GM10248 (cell line): ENCODE measurements around the gene SORL1-AS1.

Experiments
- CTCF ChIA-PET: fragments of 300-600 bp; sonication (Branson Sonifier 250); formaldehyde crosslinking; extraction: SDS; loops from one replicate; lab custom pipeline; 2021; ENCODE audit warnings: antibody characterized with exemption; lab: Yijun Ruan, JAX
- POLR2A ChIA-PET: fragments of 350-650 bp; sonication (Branson Sonifier 250); formaldehyde crosslinking; extraction: SDS; loops from one replicate; lab custom pipeline; 2020; ENCODE audit warnings: antibody characterized with exemption; lab: Yijun Ruan, JAX
- DNase-seq: peaks from one replicate; pipeline ENCODE4 v3.0.0; 2012; ENCODE audit errors: extremely low spot score
- TF ChIP-seq, protein P1 (sequence below): IDR thresholded peaks from 2 replicates; pipeline ENCODE4 v1.5.1; 2012; ENCODE audit warnings: mild to moderate bottlenecking, low read depth; ENCODE audit errors: extremely low read depth, missing control alignments, control extremely low read depth

SORL1-AS1 gene

DNA sequence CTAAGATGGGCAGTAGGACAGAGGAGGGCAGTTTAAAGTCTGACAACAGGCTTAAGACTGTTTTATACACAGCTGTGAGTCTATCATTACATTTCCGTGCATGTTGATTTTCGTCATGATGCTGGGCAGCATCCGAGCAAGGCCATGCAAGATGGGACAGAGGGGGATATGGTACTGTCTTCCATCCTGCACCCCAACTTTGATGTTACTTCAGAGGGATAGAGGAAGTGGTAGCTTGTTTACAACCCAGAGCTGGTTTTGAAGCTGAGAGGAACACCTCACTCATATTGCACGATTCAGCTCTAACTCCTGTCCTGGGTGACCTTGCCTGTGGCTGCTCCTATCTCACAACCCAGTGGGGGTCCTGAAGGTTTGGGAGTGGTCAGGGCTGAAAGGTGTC, 3.6 kb downstream of the SORL1-AS1 start:
- CTCF ChIA-PET, result interaction anchor here (1.0 to 9.0 kb wide), 9 partner anchors 8 to 142 kb away, joined by 3 to 122 read pairs (median 12); no protein-coding TSS in a partner anchor
- no peak for DNase-seq
- POLR2A ChIA-PET, result no interaction called here
- TF ChIP-seq, protein P1, sequence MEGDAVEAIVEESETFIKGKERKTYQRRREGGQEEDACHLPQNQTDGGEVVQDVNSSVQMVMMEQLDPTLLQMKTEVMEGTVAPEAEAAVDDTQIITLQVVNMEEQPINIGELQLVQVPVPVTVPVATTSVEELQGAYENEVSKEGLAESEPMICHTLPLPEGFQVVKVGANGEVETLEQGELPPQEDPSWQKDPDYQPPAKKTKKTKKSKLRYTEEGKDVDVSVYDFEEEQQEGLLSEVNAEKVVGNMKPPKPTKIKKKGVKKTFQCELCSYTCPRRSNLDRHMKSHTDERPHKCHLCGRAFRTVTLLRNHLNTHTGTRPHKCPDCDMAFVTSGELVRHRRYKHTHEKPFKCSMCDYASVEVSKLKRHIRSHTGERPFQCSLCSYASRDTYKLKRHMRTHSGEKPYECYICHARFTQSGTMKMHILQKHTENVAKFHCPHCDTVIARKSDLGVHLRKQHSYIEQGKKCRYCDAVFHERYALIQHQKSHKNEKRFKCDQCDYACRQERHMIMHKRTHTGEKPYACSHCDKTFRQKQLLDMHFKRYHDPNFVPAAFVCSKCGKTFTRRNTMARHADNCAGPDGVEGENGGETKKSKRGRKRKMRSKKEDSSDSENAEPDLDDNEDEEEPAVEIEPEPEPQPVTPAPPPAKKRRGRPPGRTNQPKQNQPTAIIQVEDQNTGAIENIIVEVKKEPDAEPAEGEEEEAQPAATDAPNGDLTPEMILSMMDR, result no peak

DNA sequence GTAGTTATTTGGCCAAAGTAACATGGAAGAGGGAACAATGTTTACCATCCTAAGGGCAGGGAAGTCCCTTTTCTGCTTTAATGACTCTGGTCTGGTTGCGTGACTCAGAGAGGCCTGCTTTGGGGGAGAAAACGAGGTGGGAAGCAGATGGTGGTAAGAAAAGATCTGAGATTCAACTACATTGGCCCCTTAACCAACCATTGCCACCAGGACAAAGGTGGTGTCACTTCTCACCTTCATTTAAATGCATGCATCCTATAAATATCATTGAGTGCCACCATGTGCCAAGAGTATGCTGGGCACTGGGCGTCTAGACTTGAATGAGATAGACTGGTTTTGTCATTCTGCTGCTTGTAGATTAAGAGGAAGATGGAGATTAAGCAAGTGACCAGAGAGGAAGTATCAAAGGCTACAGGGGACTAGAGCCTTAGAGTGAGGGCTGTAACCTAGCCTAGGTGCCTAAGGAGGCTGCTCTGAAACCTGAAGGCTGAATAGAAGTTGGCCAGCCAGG, 4.3 kb downstream of the SORL1-AS1 start:
- ChIA-PET CTCF (interaction anchor here (1.0 to 9.0 kb wide), 6 partner anchors 15 to 143 kb away, joined by 3 to 122 read pairs (median 9); no protein-coding TSS in a partner anchor), POLR2A (no interaction called here)
- TF ChIP-seq, protein P1, result no peak
- DNase-seq, result no peak

DNA sequence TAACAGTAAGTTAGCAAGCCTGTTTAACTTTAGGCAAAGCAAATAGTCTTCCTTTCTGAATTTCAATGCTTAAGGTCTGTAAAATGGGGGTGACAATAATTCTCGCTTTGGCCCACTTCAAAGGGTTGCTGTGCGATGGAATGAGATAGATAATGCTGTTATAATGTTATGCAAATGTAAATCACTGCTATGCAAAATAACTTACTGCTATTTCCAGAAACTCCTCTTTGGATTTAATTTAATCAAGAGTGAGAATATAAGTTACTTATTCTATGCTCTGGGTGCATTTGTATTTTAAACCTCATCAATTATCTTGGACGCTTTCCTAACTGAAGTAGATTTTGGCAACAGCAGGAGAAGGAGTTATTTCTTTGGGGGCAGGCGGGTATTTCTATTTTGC, 4.8 kb downstream of the SORL1-AS1 start:
- no peak for DNase-seq
- POLR2A ChIA-PET, result no interaction called here
- TF ChIP-seq, protein P1, result no peak
- CTCF ChIA-PET, result interaction anchor here (2.1 to 9.0 kb wide), 2 partner anchors 15 to 143 kb away, joined by 5 to 122 read pairs; no protein-coding TSS in a partner anchor

DNA sequence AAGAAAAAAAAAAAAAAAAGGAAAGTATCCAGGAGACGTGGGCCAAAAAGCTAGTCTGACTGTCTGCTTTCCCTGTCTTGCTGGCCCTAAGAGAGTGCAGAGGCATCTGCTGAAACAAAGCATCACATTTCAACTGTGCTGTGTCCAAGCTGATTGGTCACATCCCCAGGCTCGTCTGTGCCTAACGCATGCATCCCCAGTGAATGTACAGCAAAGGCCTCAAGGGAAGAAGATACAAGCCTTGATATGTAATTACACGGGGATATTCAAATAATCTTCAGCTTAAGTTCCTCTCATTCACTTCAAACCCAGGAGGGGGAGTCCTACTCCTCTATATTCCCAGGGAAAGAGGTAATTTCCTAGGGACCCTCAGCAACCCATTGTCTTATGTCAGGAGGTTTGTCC, 6.0 kb downstream of the SORL1-AS1 start:
- DNase-seq, result peak; percentile 31
- TF ChIP-seq, protein P1, result peak; percentile 3
- POLR2A ChIA-PET, result interaction anchor here (0.6 kb wide), 2 partner anchors 19 to 119 kb away, joined by 3 read pairs; no protein-coding TSS in a partner anchor
- CTCF ChIA-PET, result interaction anchor here (1.3 to 9.0 kb wide), 5 partner anchors 17 to 145 kb away, joined by 3 to 122 read pairs (median 3); no protein-coding TSS in a partner anchor

DNA sequence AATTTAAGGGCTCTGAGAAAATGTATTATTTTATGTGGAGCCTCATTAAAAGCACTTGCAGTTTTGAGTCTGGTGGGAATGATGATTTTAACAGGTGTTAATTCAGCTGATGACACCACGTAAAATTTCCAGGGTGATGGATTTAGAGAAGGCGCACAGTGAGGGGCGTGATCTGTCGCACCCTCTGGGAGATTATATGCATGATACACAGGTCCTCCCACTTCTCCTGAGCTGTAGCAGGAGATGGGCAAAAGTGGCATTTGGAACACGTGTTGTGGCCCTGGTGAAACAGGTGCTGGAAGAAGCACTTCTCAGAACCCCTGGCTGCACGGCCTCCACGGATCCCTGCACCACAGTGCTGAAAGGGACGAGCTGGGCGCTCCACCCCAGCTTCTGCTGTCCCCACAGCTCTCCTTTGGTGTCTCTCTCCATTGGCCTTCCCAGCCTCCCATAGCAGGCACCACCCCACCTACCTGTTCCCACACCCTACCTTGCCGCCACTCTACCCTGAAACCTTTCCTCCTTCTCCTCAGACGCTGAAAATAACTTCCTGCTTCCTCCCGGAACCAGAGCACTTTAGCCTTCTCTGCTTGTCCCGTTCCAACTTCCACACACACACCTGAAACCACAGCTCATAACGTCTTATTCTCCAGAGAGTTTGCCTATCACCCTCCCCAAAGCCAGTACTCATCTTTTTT, 7.5 kb downstream of the SORL1-AS1 start:
- DNase-seq, result no peak
- ChIA-PET POLR2A (interaction anchor here (1.0 kb wide), 1 partner anchor 45 kb away, joined by 3 read pairs; no protein-coding TSS in a partner anchor), CTCF (interaction anchor here (0.9 to 9.0 kb wide), 5 partner anchors 11 to 77 kb away, joined by 3 to 122 read pairs (median 10); no protein-coding TSS in a partner anchor)
- TF ChIP-seq, protein P1, result no peak

DNA sequence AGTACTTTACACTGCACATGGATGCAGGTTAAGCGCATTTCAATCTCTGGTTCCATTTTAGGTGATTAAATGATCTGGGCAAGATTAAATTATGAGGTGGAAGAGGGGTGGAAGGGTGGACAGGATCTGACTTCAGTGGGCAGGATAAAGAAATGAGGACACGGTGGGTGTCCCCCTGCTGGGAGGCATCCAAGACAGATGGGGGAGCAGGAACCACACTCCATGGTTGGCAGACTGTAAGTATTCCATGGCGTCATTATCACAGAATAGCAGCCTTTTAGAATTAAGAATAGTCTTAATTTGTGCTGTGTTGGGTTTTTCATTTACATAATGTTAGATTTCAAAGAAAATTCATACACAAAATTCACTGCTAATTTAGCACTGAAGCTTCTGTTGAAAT, 8.2 kb downstream of the SORL1-AS1 start:
- POLR2A ChIA-PET, result interaction anchor here (1.0 kb wide), 1 partner anchor 45 kb away, joined by 3 read pairs; no protein-coding TSS in a partner anchor
- TF ChIP-seq, protein P1, result no peak
- CTCF ChIA-PET, result interaction anchor here (0.9 to 9.0 kb wide), 5 partner anchors 10 to 77 kb away, joined by 3 to 122 read pairs (median 10); no protein-coding TSS in a partner anchor
- no peak for DNase-seq
